Retinal pigment epithelial cell (primary cell): ENCODE results near the gene PRR5L.
A peak's percentile ranks its signal among the peaks of the same experiment; 100 is the strongest.

Experiments
- DNase-seq: peaks from one replicate; pipeline ENCODE4 v3.0.0-alpha.2; 2010; ENCODE audit warnings: low read depth
- H3K4me3 ChIP-seq: 2 replicates; pipeline ENCODE4 v1.5.1; 2011; ENCODE audit warnings: mild to moderate bottlenecking, low read length, control low read depth, moderate library complexity
- TF ChIP-seq, protein P1 (sequence below): conservative IDR thresholded peaks from 2 replicates; pipeline ENCODE4 v1.5.1; 2011; ENCODE audit warnings: low read depth, low read length, control low read depth, inconsistent platforms

The PRR5L gene

DNA sequence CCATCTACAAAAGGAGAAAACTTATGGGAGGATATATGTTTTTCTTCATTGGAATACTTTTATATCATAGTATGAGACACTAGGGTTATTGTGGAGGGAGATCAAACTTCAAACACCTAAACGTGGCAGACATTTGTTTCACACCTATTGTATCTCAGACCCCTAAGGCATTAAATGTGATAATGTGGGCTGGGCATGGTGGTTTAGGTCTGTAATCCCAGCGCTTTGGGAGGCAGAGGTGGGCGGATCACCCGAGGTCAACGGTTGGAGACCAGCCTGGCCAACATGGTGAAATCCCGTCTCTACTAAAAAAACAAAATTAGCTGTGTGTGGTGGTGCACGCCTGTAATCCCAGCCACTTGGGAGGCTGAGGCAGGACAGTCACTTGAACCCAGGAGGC, 75.5 kb downstream of the PRR5L start:
- TF ChIP-seq, protein P1, sequence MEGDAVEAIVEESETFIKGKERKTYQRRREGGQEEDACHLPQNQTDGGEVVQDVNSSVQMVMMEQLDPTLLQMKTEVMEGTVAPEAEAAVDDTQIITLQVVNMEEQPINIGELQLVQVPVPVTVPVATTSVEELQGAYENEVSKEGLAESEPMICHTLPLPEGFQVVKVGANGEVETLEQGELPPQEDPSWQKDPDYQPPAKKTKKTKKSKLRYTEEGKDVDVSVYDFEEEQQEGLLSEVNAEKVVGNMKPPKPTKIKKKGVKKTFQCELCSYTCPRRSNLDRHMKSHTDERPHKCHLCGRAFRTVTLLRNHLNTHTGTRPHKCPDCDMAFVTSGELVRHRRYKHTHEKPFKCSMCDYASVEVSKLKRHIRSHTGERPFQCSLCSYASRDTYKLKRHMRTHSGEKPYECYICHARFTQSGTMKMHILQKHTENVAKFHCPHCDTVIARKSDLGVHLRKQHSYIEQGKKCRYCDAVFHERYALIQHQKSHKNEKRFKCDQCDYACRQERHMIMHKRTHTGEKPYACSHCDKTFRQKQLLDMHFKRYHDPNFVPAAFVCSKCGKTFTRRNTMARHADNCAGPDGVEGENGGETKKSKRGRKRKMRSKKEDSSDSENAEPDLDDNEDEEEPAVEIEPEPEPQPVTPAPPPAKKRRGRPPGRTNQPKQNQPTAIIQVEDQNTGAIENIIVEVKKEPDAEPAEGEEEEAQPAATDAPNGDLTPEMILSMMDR, result no peak
- no peak overlapping the region for H3K4me3 ChIP-seq
- no peak for DNase-seq

DNA sequence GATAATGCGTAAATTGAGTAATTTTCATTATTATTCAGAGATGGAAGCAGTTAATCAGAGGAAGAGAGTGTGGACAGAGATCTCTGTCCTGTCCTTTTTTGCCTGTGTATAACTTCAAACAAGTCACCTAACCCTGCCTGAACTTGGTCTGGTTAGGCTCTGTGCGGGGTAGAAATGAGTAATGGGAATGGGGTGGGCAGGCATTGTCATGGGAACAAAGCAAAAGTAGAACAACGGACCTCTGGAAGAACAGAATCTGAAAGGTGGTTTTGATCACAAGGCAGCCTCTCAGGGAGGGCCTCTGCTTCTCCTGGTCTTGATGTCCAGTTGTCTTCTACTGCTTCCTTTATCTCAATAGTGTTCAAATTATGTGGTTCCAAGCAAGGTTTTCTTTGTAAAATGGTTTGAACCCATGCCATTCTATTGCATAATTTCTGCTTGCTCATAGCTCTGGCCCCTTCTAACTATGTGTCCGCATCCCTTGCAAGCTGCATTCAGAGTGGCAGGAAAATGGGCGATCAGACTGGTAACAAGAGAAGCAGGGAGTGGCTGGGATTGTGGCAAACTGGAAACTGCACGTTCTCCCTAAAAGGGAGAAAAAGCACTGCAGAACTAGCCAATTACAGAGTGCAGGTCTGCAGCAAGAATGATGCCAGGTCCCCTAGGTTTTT, 76.1 kb downstream of the PRR5L start:
- TF ChIP-seq, protein P1, result no peak
- H3K4me3 ChIP-seq, result no peak overlapping the region
- no peak for DNase-seq

DNA sequence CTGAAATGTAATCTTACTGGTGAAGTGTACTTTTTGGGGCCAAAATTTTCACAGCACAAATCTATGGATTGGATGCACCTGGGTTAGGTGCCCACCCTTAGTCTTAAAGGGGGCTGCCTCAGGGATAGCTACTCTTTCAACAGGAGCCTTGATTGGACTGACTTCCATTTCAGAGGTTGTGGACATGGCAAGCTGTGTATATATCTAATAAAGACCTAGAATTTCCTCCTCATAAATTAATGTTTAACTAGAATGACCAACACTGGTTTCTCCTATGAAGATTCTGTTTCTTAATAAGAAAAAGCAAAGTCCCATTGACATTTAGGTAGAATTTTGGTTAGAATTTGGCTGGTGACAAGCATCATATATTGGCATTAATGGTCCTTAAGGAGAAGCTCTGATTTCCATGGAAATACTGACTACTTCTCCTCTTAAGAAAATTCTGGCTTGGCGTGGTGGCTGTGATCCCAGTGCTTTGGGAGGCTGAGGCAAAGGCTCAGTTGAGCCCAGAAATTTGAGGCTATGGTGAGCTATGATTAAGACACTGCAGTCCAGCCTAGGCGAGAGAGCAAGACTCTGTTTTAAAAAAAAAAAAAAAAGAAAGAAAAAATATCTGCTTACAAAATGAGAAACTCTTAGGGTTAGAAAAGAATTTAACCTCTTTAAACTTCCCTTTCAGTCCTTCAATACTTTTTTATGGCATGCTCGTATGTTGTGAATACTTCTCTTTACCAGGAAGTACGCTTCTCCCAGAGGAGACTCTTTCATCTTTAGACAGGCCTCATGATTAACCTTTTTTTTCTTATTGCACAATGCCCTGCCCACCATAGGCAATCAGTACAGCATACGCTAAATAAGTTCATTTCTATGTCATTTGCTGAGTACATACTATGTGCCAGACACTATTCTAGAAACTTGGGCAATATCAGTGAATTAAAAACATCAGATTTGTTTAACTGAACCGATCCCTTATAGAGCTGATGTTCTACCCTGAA, 77.2 kb downstream of the PRR5L start:
- TF ChIP-seq, protein P1, result no peak
- no peak for DNase-seq

DNA sequence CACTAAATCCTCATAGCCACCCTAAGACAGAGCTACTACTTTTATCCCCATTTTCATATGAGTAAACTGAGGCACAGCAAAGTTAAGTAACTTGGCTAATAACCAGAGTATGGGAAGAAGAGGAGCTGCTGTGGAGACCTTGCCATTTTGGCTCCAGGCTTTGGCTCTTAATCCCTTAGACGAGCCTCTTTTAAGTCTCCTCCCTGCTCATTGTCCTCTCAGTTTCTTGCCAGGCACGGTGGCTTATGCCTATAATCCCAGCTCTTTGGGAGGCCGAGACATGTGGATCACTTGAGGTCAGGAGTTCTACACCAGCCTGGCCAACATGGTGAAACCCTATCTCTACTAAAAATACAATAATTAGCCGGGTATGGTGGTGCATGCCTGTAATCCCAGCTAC, 78.6 kb downstream of the PRR5L start:
- no peak overlapping the region for H3K4me3 ChIP-seq
- TF ChIP-seq, protein P1, result no peak
- no peak for DNase-seq

More for the DNA sequence above, 77.2 kb downstream of the PRR5L start:
- H3K4me3 ChIP-seq, result no peak overlapping the region

DNA sequence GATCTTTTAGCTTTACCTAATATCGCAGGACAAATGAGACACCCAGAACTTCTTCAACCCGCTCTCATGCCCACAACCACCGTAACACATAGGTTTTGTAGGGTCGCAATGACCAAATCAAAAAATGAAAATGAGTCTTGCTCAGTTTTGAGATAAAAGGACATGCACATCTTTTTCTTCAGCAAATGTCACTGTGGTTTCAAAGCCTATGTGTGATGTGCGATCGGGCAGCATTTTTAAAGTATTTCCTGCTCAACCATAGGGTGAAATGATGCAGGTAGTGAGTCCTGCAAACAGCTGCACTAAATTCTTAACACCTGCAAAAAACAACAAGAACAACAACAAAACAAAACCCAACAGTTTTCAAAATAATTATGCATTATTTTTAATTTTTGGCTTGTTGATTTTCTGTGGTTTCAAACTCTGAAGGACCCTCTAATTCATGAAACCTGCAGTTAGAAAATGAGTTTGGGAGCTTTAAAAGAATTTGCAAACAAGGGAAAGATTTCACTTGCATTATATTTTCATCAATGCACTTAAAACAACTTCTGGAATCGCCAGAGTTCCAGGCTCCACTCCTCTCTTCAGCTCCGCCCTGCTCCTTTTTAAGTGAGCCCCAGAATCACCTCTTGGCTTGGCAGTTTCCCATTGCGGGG, 79.4 kb downstream of the PRR5L start:
- TF ChIP-seq, protein P1, result no peak
- H3K4me3 ChIP-seq, result peak overlapping the region; percentile 72
- no peak for DNase-seq

DNA sequence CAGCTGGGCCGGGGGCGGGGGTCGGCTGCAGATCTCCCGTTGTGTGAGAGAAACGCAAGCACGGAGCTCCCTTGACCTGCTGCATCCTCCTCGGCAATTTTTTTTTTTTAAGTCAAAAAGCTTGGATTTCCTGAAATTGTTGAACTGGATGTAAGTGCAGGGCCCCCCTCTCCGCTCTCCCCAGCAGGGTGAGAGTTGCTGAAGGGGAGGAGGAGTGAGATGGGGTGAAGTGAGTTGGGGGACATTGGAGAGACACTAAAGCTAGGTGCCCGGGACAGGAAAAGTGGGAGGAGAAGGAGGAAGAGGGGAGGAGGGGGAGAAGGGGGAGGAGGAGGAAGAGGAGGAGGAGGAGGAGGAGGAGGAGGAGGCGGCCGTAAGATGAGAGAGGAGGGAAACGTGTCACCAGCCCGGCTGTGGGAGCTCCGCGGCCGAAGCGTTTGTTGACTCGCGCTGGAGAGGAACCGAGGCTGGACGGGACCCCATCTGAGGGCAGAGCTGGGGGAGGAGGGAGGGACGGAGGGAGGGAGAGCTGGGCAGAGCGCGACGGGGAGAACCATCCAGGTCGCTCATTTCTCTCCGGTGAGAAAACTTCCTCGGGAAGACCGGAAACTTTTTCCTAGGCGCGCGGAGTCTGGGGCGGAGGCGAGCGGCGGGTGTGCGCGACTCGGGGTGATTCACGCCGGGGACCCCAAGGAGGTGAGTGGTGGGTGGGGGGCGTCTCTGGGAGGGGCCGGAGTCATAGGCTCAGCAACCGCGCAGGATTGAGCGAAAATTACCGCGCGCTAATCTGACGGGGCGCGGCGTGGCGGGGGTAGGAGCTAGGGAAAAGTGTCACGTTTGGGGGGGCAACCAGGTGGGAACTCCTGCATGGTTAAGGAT, 80.2 kb downstream of the PRR5L start:
- peak overlapping the region; percentile 72 for H3K4me3 ChIP-seq
- TF ChIP-seq, protein P1, result no peak
- DNase-seq, result no peak
